Measurements from ENCODE around the gene KCNMB1.

DNA sequence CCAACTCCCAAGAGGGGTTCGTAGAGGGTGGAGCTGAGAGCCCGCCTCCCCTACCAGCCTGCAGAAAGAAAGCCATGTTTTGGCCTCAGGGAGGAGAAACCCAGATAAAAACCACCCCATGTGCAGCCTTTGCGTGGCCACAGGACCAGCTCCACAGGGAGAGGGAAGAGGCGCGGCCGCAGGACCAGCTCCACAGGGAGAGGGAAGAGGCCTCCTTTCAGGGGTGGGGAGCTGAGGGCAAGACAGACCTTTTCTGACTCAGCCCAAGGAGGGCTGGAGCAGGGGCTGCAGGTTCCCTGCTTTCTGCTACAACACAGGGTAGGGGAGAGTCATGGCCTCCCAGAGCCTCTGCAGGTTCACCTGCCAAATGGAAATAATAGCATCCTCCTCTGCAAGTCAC is 37.6 kb upstream of the KCNMB1 start:
- TF ChIP-seq YY1 (IDR thresholded peaks at IDR 0.05; ENCODE audit: insufficient read depth, insufficient read length) (no peak), SUZ12 (IDR thresholded peaks at IDR 0.05; ENCODE audit: extremely low read depth, insufficient read depth, insufficient read length) (no peak), ZNF274 (IDR thresholded peaks at IDR 0.05; ENCODE audit: low read depth, low read length) (no peak)

All from NT2/D1 (cell line).